Chondrocyte (in vitro differentiated cells): ENCODE measurements around the gene SLC43A3. TPM values are rescaled to one million over a fixed set of nuclear protein-coding genes. Genes with fewer than 3 reads are reported as not detected.
"Not testable (repeated sequence)": the region's sequence is repeated elsewhere in the genome, so short reads cannot be mapped to it uniquely, and the experiment has no call there.

Source experiments
- DNase-seq: peaks from one replicate; pipeline ENCODE4 v3.0.0; 2021; ENCODE audit warnings: mixed read lengths, low spot score
- H3K27ac Mint-ChIP-seq: one replicate; pipeline ENCODE4 v1.8.0; 2021; ENCODE audit warnings: mild to moderate bottlenecking, moderate library complexity, mixed read lengths; ENCODE audit not compliant: unreplicated experiment
- H3K27me3 Mint-ChIP-seq: 2 replicates; pipeline ENCODE4 v1.8.0; 2021; ENCODE audit warnings: low read depth, mixed read lengths
- H3K36me3 Mint-ChIP-seq: 2 replicates; pipeline ENCODE4 v1.8.0; 2021; ENCODE audit warnings: low read depth, mixed read lengths
- H3K4me1 Mint-ChIP-seq: 2 replicates; pipeline ENCODE4 v1.8.0; 2021; ENCODE audit warnings: low read depth, mild to moderate bottlenecking, mixed read lengths
- H3K4me3 Mint-ChIP-seq: one replicate; pipeline ENCODE4 v1.8.0; 2021; ENCODE audit warnings: mild to moderate bottlenecking, moderate library complexity, mixed read lengths; ENCODE audit not compliant: unreplicated experiment
- H3K9me3 Mint-ChIP-seq: 2 replicates; pipeline ENCODE4 v1.8.0; 2021; ENCODE audit warnings: low read depth, mixed read lengths
- CTCF ChIP-seq: fragments of 200-600 bp; sonication (generic); IDR thresholded peaks from 2 replicates; pipeline ENCODE4 v1.5.0; 2021; ENCODE audit warnings: antibody characterized with exemption, mild to moderate bottlenecking, moderate library complexity
- total RNA-seq: library from RNA; stranded (reverse); gene quantifications from 3 replicates; pipeline ENCODE4 v1.2.1, GENCODE V29; 2021

Gene SLC43A3
- total RNA-seq, 1 donor from 2014 or later, result 12.4 TPM

- H3K27ac Mint-ChIP-seq, result no peak overlapping the region
- no peak for DNase-seq
- no peak overlapping the region for H3K4me3 Mint-ChIP-seq
- no peak for TF ChIP-seq CTCF
- H3K36me3 Mint-ChIP-seq, result no peaks in the 10 kb centered on the region
- H3K9me3 Mint-ChIP-seq, result no peaks in the 10 kb centered on the region
- H3K4me1 Mint-ChIP-seq, result no peaks in the 10 kb centered on the region
- peaks cover 38% of the 10 kb centered on the region for H3K27me3 Mint-ChIP-seq
Measured at GRCh38 chr11:57368106-57368844, 58.6 kb downstream of the SLC43A3 start.

DNA sequence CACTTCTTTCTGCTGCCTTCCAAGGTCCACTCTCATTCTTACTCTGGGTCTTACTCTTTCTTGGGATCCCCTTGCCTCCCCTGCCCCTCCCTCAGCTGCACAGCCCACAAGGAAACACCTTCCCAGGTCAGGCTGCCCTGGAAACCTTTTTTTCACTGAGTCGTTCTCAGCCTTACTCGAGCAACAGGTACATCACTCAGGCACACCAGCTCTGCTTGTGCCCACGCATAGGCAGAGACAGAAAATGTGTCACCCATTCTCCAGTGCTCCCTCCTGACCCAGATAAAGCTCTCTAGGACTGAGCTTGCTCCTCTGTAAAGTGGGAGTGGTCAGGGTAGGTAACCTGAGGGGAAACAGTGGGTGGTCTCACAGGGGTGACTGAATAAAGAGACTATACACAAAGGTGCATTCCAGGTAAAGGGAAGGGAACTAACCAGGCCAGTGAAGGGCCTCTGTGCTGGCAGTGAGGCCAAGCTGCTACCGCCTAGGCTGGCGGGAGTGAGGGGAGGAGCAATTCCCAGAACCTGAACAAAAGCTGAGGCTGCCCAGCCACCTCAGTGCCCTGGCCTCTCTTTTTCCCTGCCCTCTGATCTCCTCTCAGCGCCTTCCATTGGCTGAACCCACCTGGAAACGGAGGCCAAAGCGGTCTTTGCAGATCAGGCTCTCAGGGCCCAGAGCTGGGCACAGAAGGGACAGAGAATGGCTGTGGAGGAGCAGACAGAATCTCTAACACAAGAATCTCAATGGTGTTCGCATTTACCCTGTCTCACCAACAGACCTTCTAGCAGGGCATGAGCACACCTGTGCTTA lies 61.9 kb downstream of the SLC43A3 start:
- Mint-ChIP-seq H3K4me3 (no peak overlapping the region), H3K27me3 (peaks cover 41% of the 10 kb centered on the region), H3K4me1 (peaks cover 3% of the 10 kb centered on the region), H3K27ac (no peak overlapping the region), H3K36me3 (no peaks in the 10 kb centered on the region), H3K9me3 (no peaks in the 10 kb centered on the region)
- no peak for TF ChIP-seq CTCF
- DNase-seq, result no peak

DNA sequence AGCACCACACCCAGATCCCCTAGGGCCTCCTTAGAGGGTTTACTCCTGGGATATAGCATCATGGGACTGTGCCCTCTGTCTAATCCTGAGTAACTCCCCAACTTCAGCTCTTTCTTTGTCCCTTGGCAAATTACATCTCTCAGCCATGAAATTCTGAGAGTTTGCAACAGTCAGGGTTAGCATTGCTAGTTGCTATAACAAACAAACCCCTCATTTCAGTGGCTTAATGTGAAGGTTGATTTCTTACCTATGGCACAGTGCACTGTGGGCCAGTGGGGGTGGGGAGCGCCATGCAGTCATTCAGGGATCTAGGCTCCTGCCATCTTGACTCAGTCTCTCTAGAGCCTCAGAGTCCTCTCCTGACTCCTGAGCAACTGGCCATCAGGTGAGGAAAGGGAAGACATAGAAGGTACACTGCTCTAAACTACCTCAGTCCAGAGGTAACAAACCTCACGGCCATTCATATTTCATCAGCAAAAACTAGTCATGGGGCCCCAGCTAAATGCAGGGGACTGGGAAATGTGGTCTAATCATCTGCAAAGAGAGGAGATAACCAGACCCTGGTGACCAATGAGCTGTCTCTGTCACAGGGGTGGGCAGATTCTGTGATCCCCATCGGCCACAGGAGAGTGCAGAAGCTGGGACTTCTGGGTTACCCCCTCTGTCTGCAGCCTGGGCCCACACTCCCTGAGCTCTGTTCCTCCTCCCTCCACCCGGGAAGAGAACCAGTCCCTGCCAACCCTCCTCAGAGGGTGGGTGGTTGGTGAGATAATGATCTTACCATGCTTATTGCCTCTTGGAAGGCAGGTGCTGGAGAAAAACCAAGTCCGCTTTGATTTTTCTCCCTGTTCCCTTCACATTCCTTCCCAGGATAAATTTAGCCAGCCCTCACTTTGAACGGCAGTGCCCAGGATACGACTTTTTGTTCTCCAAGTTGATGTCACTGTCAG lies 63.5 kb downstream of the SLC43A3 start:
- no peak for DNase-seq
- H3K4me3 Mint-ChIP-seq, result no peak overlapping the region
- peaks cover 4% of the 10 kb centered on the region for H3K4me1 Mint-ChIP-seq
- no peak overlapping the region for H3K27ac Mint-ChIP-seq
- peaks cover 41% of the 10 kb centered on the region for H3K27me3 Mint-ChIP-seq
- H3K36me3 Mint-ChIP-seq, result no peaks in the 10 kb centered on the region
- TF ChIP-seq CTCF, result no peak
- H3K9me3 Mint-ChIP-seq, result no peaks in the 10 kb centered on the region

GRCh38 chr11:57361926-57362325 lies 65.0 kb downstream of the SLC43A3 start:
- DNase-seq, result no peak
- Mint-ChIP-seq H3K4me3 (no peak overlapping the region), H3K27ac (no peak overlapping the region), H3K27me3 (peaks cover 41% of the 10 kb centered on the region), H3K4me1 (peaks cover 4% of the 10 kb centered on the region), H3K36me3 (no peaks in the 10 kb centered on the region), H3K9me3 (no peaks in the 10 kb centered on the region)
- no peak for TF ChIP-seq CTCF

GRCh38 chr11:57361420-57361819 lies 65.5 kb downstream of the SLC43A3 start:
- H3K27me3 Mint-ChIP-seq, result peaks cover 37% of the 10 kb centered on the region
- H3K27ac Mint-ChIP-seq, DNase-seq, H3K4me1 Mint-ChIP-seq, H3K4me3 Mint-ChIP-seq, H3K9me3 Mint-ChIP-seq, H3K36me3 Mint-ChIP-seq: not testable (repeated sequence)
